Thyroid gland (tissue), 4 donors: ENCODE measurements around the gene RARG. TPM values are rescaled to one million over a fixed set of nuclear protein-coding genes. Genes with fewer than 3 reads are reported as not detected.

Experiments used
- DNase-seq, 2 donors: peaks; one replicate each; pipeline ENCODE4 v3.0.0-alpha.2; 2019
- H3K27ac ChIP-seq, 3 donors: fragments of 200-600 bp; sonication (generic); 1 replicate in 2 of 3; 2 replicates in 1 of 3; pipeline ENCODE4 v1.5.1; 2016 to 2019; ENCODE audit warnings: mild to moderate bottlenecking in 1 of 3, moderate library complexity in 1 of 3
- H3K27me3 ChIP-seq: fragments of 200-600 bp; sonication (generic); one replicate; pipeline ENCODE4 v1.5.1; 2019
- H3K36me3 ChIP-seq, 2 donors: fragments of 200-600 bp; sonication (generic); one replicate each; pipeline ENCODE4 v1.5.1; 2016 to 2019
- H3K4me1 ChIP-seq, 2 donors: fragments of 200-600 bp; sonication (generic); one replicate each; pipeline ENCODE4 v1.5.1; 2017 to 2019
- H3K4me3 ChIP-seq, 3 donors: fragments of 200-600 bp; sonication (generic); replicated peaks in 1 of 3; 1 replicate in 2 of 3; 2 replicates in 1 of 3; pipeline ENCODE4 v1.5.1; 2016; ENCODE audit warnings: mild to moderate bottlenecking in 1 of 3
- H3K9me3 ChIP-seq: fragments of 200-600 bp; sonication (generic); one replicate; pipeline ENCODE4 v1.5.1; 2017
- POLR2A ChIP-seq, 2 donors: fragments of 450-650 bp; IDR thresholded peaks; one replicate each; pipeline ENCODE4 v1.6.1; 2017; ENCODE audit warnings: antibody characterized with exemption in 2 of 2, mild to moderate bottlenecking in 2 of 2, moderate library complexity in 1 of 2
- WGBS, 2 donors: methylation state at CpG; one replicate each; pipeline ENCODE4 v1.1.5; 2017; 5-methylcytosine and 5-hydroxymethylcytosine counted together
- intact Hi-C: fragments of 100-400 bp; cut with DNase I; formaldehyde crosslinking; loops from one replicate; pipeline ENCODE4 v1.15.1; 2023
- total RNA-seq, 4 donors: library from RNA; depleted of rRNA; stranded (reverse); fragments of >200 nt; gene quantifications; one replicate each; pipeline ENCODE4 v1.2.3, GENCODE V29; 2016
- TF ChIP-seq, protein P1 (sequence below), 6 experiments: fragments of 200-600 bp in 3 of 6; fragments of 450-650 bp in 3 of 6; sonication (generic) in 3 of 6; IDR thresholded peaks; one replicate each; pipeline ENCODE4 v1.5.1; 2016 to 2019; ENCODE audit warnings: antibody characterized with exemption in 6 of 6, mild to moderate bottlenecking in 2 of 6, inconsistent platforms in 1 of 6, moderate library complexity in 1 of 6

Gene RARG
- total RNA-seq, 4 donors from 2014 or later, result 13.6 to 27.7 (median 23.8) TPM

DNA sequence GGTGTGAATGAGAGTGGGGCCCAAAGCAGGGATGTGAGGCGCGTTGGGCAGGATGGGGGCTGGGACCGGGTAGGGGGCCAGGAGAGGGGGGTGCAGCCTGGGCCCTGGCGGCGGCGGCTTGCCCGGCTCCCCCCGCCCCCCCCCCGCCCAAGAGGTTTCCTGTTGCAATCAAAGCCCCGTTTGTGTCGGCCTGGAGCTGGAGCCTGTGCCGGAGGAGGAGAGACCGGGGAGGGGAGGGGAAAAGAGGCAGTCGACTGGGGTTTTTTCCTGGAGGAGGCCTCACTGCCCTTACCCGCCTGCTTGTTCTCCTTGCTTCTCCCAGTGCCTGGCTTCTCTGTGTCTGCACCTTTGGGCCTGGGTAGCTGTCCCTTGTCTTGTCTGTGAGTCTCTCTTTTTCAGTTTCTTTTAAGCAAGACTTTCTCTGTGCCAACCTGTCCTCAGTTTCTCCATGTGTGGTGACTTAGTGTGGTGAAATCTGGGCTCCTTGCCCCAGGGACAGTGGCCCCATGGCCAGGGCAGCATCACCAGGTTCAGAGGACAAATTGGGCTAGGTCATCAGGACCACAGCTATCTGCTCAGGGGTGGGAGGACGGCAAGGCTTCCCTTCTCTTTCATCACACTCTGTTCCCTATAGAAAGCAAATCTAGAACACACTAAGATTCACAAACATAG is 8.5 kb downstream of the RARG start:
- peaks cover 31 to 53% of the 10 kb centered on the region in 2 donors for H3K4me1 ChIP-seq
- intact Hi-C loops, result no loop called here
- H3K9me3 ChIP-seq, result no peaks in the 10 kb centered on the region
- TF ChIP-seq POLR2A (IDR thresholded peaks at IDR 0.05), result no peak
- TF ChIP-seq, protein P1, sequence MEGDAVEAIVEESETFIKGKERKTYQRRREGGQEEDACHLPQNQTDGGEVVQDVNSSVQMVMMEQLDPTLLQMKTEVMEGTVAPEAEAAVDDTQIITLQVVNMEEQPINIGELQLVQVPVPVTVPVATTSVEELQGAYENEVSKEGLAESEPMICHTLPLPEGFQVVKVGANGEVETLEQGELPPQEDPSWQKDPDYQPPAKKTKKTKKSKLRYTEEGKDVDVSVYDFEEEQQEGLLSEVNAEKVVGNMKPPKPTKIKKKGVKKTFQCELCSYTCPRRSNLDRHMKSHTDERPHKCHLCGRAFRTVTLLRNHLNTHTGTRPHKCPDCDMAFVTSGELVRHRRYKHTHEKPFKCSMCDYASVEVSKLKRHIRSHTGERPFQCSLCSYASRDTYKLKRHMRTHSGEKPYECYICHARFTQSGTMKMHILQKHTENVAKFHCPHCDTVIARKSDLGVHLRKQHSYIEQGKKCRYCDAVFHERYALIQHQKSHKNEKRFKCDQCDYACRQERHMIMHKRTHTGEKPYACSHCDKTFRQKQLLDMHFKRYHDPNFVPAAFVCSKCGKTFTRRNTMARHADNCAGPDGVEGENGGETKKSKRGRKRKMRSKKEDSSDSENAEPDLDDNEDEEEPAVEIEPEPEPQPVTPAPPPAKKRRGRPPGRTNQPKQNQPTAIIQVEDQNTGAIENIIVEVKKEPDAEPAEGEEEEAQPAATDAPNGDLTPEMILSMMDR (IDR thresholded peaks at IDR 0.05), result no peak
- H3K27me3 ChIP-seq, result no peaks in the 10 kb centered on the region
- peaks cover 0 to 9% of the 10 kb centered on the region in 2 donors for H3K36me3 ChIP-seq
- WGBS, 2 donors, result 36 to 38% methylated on average over 15 of the region's 16 CpGs
- no peak for DNase-seq
- H3K4me3 ChIP-seq, result no peak overlapping the region
- peak overlapping the region; percentile 42 to 99 (median 98) for H3K27ac ChIP-seq

DNA sequence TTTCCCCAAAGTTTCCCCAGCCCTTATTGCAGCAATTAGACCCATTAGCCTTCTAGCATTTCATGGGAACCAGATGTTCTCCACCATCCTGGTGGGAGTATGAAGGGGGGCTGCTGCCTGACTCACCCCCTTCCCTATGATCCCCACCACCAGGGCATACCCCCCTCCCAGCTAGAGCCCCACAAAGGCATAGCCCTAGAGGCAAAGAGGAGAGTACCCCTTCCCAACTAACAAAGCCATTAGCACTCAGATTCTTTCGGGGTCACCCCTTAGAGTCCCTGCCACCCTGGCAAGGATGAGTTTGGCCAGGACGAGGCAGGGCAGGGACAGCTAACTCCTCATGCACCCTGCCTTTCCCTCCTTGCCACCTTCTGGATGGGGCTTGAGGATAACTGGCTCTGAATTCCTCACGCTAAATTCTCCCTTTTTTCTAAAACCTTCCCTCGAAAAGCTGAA is 9.2 kb downstream of the RARG start:
- intact Hi-C loops, result no loop called here

DNA sequence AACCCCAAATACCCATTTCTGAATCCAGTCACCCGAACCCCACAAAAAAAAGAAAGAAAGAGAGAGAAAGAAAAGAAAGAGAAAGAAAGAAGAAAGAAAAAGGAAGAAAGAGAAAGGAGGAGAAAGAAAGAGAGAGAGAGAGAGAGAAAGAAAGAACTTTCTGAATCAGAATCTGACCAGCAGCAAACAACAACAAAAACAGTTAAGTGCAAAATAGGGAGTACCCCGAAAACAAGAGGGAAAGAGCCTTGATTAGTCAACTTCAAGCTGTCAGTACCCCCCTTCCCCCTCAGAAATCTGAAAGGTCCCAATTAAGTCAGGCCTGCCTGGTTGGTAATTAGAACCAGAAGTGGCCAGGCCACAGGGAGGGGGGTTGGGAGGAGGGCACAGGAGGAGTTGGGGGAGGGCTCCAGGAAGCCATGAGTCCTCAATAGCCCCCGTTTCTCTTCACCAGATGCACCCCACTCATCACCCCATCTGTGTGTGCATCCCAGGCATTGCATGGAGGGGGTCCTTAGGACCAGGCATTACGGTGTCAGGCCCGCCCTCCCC is 9.8 kb downstream of the RARG start:
- Histone ChIP-seq H3K36me3 (peaks cover 0 to 7% of the 10 kb centered on the region in 2 donors), H3K4me3 (peak overlapping the region in 1 of 3 donors; percentile 60), H3K9me3 (no peaks in the 10 kb centered on the region), H3K4me1 (peaks cover 31 to 66% of the 10 kb centered on the region in 2 donors), H3K27ac (peak overlapping the region; percentile 91 to 99 (median 98)), H3K27me3 (no peaks in the 10 kb centered on the region)
- TF ChIP-seq POLR2A (IDR thresholded peaks at IDR 0.05), result no peak
- TF ChIP-seq, protein P1 (IDR thresholded peaks at IDR 0.05), result no peak
- DNase-seq, result no peak
- WGBS, 2 donors, result 58 to 66% methylated on average over 4 to 5 of the region's 5 CpGs
- intact Hi-C loops, result no loop called here

More for the DNA sequence above, 9.2 kb downstream of the RARG start:
- DNase-seq, result no peak
- no peaks in the 10 kb centered on the region for H3K9me3 ChIP-seq
- no peaks in the 10 kb centered on the region for H3K27me3 ChIP-seq
- H3K4me1 ChIP-seq, result peaks cover 31 to 60% of the 10 kb centered on the region in 2 donors
- peak overlapping the region in 2 of 3 donors; percentile 98 to 99 for H3K27ac ChIP-seq
- 61 to 76% methylated on average over 4 of the region's 4 CpGs for WGBS, 2 donors
- TF ChIP-seq, protein P1 (IDR thresholded peaks at IDR 0.05), result no peak
- TF ChIP-seq POLR2A (IDR thresholded peaks at IDR 0.05), result no peak
- H3K4me3 ChIP-seq, result no peak overlapping the region
- H3K36me3 ChIP-seq, result peaks cover 0 to 9% of the 10 kb centered on the region in 2 donors

DNA sequence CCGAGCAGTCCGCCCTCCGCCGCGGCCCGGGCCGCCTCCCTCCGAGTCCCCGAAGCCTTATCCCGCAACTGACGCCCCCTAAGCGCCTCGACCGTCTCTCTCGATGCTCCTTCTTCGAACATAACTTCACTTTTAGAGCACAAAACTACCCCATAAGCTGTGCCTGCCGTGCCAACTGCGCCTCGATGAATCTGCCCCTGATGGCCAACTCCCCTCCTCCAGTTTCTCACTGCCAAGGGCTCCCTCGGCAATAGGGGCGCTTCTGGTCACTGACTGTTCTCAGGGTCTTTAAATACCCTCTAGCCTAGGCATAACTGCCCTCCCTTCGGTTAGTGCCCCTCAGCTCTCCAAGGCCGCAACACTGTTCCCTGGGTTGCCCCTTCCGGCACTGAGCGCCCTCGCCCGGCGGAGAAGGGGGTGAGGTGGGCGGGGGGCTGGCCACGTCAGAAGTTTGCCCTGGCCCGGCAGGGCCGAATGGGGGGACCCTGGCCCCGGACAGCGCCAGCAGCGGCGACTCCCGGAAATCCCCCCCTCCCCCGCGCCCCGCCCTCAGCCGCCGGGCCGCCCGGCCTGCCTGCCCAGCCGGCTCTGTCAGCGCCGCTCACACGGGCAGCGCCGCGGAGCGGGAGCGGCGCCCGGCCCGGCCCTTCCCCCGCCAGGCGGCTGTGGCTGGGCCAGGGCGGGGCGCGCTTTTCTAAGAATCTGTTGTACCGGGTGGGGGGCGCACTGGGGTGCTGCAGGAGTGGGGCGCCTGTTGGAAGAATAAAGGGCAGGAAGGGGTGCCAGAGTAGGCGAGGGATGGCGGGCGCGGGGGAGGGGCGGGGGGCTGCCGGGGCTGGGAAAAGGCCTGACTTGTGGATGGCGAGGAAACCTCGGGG is 10.6 kb downstream of the RARG start:
- Histone ChIP-seq H3K4me3 (peak overlapping the region; percentile 15 to 62 (median 60)), H3K27me3 (no peaks in the 10 kb centered on the region), H3K27ac (peak overlapping the region; percentile 91 to 99 (median 98)), H3K36me3 (no peaks in the 10 kb centered on the region), H3K4me1 (peaks cover 31 to 70% of the 10 kb centered on the region in 2 donors), H3K9me3 (no peaks in the 10 kb centered on the region)
- 1 to 3% methylated on average over 41 to 47 of the region's 72 CpGs for WGBS, 2 donors
- TF ChIP-seq, protein P1 (IDR thresholded peaks at IDR 0.05), result peak in 1 of 6 experiments; percentile 13
- peak in 1 of 2 donors; percentile 71 for TF ChIP-seq POLR2A (IDR thresholded peaks at IDR 0.05)
- DNase-seq, result peak; percentile 83 to 88
- intact Hi-C loops, result no loop called here
